SKM-1 treated with dmso at 0.1 percent for 144 hours (cell line): ENCODE measurements around the gene PRKCSH.

Experiments
- DNase-seq: peaks from one replicate; lab custom pipeline; 2025; ENCODE audit not compliant: unreplicated experiment; lab: John Stamatoyannopoulos, UW

Gene PRKCSH, protein sequence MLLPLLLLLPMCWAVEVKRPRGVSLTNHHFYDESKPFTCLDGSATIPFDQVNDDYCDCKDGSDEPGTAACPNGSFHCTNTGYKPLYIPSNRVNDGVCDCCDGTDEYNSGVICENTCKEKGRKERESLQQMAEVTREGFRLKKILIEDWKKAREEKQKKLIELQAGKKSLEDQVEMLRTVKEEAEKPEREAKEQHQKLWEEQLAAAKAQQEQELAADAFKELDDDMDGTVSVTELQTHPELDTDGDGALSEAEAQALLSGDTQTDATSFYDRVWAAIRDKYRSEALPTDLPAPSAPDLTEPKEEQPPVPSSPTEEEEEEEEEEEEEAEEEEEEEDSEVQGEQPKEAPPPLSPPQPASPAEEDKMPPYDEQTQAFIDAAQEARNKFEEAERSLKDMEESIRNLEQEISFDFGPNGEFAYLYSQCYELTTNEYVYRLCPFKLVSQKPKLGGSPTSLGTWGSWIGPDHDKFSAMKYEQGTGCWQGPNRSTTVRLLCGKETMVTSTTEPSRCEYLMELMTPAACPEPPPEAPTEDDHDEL

DNA sequence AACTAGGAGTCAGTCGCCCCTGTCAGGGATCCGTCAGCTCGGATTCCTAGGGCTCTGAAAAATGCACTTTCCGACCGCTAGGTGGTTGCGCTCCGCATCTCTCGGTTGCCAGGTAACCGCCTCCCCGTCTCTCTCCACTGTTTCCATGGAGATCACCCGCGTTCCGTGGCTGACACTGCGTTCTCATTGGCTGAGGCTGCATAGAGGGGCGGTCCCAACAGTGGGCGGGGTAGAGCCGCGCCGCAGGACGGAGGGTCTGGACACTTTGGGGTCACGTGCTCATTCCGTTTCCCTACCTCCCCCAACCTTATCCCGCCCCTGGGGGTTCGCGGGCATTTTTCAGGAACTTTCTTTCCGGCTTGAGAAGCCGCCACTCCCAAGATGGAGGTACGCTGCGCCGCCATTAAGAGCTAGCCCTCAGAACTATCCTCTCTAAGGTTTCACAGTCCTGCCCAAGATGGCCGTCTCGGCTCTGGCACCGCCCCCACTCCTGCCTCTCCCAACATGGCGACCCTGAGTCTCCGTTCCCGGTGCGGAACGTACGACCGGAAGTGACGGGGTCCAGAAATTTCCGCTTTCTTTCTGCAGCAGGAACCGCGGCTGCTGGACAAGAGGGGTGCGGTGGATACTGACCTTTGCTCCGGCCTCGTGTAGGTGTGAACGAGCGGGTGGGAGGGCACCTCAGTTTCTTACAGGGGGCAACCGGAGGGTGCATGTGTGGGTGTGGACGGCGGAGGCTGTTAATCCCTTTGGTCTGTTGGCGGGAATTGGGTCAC, at the start of gene PRKCSH, which contains the start of gene ODAD3:
Gene PRKCSH, plus strand, starts transcription at position 579 of the 776 bp plus-strand sequence. CDS start 483 bp downstream, outside the sequence.
Gene ODAD3, minus strand, starts transcription at position 65 of the 776 bp plus-strand sequence. CDS start 105 bp downstream, outside the sequence.
- peak; percentile 100 for DNase-seq

DNA sequence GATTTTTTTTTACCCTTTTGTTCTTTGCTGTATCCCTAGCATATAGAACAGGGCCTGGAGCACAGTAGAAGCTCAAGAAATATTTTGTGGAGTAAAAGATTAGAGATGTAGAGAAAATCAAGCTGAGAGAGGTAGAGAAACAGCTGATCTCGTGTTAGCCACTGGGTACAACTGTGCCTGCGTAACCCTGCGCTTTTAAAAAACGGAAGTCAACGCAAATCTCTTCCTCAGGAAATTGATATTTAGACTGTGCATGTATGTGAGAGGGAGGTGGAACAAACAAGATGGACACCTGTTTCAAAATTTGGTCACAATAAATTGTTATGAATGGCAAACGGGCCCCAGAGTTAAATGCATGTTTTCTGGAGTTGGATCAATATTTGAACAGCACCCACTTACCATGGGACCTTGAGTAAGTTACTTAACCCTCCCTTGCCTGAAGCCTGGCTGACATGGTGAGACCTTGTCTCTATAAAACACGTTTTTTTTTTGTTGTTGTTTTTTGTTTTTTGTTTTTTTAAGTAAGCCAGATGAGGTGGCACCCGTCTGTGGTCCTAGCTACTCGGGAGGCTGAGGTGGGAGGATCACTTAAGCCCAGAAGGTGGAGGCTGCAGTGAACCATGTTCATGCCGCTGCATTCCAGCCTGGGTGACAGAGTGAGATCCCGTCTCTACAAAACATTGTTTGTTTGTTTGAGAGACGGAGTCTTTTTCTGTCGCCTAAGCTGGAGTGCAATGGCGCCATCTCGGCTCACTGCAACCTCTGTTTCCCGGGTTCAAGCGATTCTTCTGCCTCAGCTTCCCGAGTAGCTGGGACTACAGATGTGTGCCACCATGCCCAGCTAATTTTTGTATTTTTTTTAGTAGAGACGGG, 48.0 kb upstream of the PRKCSH start:
- no peak for DNase-seq

DNA sequence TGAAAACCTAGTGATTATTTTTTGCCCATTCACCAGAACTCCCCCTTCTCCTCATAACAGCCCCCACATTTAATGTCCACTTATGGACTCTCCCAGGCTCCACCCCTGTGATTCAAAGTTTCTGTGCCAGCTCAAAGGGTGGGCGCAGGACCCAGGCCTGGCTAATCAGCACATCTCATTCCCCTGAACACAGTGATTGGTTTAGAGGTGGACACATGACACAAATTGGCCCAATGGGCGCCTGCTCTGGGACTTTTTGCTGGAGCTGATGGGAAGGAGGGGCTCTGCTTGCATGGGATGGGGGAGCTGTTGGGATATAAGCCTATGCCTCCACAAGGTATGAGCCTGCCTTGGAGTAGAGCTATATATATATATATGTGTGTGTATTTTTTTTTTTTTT, 45.1 kb upstream of the PRKCSH start:
- DNase-seq = no peak

DNA sequence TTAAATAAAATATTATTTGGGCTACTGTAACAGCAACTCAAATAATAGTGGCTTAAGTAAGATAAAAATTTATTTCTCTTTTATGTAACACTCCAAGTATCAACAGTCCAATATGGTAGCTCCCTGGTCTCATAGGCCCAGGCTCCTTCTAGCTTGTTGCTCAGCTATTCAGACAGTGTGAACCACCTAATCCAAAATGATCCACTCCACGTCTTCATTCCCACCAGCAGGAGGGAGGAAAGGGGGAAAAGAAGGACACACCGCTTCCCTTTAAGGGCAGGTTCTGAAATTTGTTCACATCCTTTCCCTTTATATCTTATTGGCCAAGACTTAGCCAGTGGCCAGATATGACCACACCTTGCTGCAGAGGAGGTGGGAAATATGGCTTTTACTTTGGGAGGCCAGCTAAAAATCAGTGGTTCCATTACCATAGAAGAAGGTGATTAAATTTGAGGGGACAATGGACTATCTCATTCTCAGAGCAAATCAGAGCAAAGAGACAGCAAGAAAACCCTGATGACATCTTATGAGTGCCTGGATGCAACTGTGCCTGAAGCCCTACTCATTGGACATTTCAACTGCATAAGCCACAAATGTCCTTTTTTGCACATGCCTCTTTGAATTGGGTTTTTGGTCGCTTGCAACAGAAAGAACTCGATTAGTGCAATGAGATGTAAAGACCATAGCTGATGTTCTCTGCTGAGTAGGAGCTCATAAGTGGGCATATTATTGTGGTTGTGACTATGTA, 44.3 kb upstream of the PRKCSH start:
- no peak for DNase-seq

DNA sequence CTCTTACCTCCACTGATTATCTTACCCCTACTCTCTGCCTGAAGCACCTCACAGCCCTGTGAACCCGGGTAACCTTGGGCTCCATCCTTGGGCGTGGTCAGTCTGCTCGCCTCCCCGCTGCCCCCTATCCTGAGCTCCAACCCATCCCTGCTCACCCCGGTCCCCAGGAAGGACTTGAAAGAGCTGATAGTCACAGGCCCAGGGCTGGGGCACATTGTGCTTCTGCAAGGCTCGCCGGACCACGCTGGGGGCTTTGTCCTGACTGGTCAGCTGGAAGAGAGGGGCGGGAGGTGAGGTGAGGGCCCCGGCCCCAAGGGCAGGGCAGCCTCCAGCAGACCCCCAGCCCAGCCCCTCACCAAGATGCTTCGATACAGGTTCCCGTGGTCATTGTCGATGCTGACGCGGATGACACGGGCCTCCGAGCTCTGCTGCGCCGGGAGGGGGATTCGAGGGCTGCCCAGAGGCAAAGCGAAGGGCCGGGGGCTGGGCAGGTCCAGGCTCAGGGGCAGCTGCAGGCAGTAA, 38.3 kb upstream of the PRKCSH start:
- no peak for DNase-seq

DNA sequence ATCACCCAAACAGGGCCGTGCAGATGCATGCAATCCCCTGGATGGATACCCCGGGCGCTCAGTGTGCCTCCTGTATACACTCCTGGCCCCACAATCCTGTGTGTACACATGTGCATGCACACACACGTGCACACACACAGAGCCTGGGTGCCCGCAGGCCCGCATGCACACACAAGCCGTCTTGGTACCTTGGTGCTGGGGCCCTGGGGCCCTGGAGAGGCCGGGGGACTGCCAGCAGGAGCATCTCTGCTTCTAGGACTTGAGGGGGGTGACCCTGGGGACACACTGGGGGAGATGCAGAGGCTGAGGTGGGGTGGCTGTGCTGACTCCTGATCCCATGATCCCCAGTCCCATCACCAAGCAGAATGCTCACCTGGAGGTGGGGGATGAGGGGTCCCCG, 35.8 kb upstream of the PRKCSH start:
- no peak for DNase-seq

DNA sequence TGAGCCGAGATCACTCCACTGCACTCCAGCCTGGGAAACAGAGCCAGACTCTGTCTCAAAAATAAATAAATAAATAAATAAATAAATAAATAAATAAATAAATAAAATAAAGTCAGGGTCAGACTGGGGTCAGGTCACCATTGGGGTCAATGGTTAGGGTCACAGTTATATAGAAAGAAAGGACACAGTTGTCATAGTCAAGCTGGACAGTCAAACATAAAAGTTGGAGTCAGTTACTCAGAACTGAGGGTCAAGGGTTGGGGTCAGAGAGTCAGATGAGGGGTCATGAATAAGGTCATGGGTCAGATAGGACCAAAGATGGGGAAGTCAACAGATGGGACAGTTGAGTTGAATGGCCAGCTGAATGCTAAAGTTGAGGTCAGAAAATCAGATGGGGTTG, 34.6 kb upstream of the PRKCSH start:
- no peak for DNase-seq

DNA sequence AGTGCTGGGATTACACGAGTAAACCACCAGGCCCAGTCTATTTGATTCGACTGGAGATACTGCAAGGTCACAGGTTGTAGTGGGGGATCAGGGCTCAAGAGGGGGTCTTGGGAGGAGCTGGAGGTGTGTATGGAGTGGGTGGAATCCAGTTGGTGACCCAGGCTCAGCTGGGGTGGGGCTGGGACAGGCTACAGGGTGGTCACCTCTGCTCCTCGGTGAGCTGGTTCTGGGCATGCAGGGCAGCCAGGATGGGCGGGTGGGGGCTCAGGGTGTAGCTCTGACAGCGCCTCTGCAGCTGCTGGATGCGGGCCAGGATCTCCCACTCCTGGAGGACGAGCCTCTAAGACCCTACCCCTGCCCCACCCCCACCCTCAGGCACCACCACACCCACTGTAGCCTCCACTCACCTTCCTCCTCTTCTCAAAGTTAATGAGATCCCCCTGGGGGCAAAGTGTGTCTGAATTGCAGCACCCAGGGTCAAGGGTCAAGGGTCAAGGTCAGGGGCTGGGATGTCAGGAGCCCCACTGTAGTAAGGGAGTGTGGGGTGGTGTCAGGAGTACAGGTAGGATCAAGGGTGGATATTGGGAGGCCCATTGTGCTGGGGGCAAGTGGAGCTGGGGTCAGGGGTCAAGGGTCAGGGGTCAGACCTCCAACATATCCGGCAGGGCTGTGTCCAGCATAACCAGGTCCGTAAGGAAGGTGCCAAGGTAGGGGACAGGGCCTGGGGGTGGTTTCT, 33.5 kb upstream of the PRKCSH start:
- no peak for DNase-seq

DNA sequence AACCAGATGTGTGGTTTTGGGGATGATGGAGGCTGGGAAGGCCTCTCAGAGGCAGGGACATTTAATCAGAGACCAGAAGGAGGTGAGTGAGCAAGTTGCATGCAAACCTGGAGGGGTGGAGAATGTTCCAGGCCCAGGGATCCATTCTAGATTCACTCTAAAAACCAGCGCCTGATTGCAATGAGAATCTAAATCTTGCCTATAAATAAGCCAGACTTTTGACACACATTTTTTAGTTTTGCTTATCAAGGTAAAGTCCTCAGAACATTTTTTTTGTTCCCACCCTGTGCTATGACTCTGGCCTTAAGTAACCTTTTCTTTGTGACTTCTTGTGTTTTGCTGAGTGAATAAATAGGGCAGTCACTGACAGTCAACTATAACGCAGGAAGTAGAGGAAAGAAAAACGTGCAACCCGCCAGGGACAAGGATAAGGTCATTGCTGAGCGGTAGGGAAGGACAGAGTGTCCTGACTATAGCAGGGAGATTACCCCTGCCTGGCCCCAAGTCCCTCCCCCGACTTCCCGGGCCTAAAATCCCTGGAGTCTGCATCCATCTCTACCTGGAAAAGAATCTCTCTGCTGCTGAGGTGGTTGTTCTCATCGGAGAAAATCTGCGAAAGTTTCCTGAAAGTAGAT, 30.7 kb upstream of the PRKCSH start:
- DNase-seq = no peak

DNA sequence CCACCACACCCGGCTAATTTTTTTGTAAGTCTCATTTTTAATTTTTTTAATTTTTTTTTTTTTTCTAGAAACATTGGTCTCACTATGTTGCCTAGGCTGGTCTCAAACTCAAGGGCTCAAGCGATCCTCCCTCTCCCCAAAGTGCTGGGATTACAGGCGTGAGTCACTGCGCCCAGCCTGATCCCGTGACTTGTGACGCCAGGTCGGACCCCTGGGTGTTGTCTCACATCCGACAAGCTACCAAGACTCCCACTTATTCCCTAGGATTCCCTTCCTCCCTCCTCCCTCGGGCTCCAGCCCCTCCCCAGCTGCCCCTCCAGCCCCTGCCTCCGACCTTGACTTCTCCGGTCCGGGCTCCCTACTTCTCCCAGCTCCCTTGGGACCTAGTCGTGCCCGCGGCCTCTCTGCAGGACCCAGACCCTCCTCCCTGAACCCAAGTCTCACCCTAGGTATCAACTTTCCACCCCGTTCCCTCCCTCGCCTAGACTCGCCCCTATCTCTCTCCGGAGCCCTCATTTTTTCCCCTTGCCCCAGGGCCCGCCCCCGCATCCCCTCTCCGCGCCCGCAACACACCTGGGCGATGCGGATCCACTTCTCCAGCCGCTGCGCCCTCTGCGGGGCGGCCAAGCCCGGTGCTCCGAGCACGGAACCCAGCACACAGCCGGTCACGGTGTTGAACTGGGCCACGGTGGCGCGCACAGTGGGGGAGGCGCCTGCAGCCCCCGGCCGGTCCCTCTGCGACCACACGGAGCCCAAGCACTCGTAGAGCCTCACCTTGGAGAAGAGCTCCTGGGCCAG, 29.4 kb upstream of the PRKCSH start:
- no peak for DNase-seq

DNA sequence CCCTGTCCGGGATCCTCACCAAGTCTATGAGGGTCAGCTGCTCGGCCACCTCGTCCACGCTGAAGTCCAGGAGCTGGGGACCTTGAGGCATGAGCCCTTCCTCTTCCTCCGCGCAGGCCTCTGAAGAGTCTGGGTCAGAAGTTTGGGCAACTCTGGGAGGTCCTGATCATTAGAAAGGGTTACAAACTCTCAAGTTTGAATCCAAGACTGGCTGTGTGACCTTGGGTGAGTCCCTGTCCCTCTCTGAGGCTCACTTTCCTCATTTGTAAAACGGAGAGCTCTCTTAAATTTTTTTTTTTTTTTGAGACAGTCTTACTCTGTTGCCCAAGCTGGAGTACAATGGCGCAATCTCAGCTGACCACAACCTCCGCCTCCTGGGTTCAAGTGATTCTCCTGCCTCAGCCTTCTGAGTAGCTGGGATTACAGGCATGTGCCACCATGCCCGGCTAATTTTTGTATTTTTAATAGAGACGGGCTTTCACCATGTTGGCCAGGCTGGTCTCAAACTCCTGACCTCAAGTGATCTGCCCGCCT, 28.7 kb upstream of the PRKCSH start:
- DNase-seq = peak; percentile 44

DNA sequence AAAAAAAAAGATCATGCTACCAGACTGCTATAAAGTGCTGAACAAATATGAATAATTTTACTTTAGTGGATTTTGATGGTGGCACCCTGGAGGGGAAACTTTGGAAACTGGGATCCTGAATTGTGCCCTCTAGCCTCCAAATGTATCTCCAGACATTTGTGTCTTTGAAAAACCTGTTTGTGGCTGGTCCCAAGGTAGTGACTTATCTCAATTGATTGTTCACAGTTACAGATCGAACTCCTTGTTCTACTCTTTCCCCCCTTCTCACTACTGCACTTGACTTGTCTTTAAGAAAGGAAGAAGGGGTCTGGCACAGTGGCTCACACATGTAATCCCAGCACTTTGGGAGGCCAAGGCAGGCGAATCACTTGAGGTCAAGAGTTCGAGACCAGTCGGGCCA, 26.8 kb upstream of the PRKCSH start:
- DNase-seq = no peak

DNA sequence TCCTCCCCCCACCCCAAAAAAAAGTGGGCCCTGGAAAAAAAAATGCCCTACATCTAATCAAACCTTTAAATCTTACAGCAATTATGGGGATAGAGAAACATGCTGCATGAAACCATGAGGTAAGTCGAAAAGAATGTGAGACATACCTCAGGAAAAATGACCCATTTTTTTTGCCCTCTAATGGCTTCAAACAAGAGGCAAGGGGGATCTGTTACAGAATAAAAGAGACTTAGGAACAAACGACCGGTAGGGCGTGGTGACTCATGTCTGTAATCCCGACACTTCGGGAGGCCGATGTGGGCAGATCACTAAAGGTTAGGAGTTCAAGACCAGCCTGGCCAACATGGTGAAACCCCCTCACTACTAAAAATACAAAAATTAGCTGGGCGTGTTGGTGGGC, 24.8 kb upstream of the PRKCSH start:
- no peak for DNase-seq

DNA sequence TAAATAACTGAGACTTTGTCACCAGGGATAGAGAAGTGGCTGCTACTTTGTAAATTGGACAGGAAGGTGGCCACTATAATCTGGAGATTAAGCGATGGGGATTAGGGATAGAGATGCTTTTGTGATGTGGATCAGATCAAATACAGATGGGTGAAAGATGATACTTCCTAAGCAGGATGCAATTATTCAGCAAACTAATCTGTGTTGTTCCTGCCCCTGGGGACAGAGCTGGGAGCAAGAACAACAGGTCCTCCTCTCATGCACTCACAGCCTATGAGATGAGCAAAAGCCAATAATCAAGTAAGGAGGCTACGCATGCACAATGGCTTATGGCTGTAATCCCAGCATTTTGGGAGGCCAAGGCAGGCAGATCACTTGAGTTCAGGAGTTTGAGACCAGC, 20.9 kb upstream of the PRKCSH start:
- DNase-seq = no peak

DNA sequence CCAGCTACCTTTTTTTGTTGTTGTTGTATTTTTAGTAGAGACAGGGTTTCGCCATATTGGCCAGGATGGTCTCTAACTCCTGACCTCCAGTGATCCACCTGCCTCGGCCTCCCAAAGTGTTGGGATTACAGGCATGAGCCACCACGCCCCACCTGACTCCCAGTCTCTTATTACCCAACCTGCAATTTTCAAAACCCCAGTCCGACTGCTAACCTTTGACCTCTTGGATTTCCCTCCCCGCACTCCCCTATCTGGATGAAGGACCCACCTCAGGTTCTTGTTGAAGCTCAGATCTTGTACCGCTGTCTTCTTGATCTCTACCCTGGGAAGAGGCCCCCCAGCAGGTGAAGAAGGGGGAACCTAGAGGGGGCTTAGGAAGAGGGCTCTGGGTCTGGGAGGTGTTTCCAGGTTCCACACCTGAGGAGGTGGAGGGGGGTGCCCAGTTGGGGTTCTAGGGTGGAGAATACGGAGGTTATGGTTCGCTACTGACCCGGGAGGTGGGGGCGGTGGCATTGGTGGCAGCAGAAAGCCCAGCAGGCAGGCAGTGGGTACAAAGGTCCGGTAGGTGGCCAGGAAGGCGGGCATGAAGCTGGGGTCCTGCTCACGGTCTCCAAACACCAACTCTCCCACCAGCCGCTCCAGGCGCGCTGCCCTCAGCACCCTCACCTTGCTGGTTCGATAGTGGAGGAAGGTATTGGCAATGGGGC, 18.9 kb upstream of the PRKCSH start:
- no peak for DNase-seq

DNA sequence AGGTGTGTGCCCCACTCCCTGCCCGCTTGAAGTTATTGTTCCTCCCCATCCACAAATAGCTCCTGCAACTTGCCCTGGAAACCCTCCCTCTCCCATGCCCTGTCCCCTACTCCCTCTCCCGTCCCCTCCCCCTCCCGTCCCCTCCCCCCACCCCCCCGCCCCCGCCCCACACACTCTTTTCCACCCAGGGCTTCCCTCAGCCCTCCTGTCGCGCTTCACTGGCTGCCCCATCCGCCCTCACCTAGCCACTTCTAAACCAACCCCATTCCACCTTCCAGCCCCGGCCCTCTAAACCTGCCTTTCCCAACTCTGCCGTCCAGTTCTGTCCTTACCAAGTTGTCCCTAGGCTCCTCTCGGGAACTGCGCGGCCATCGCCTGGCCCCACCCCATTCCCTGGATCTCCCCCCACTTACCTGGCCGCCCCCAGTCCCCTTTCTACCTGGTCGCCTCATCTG, 17.3 kb upstream of the PRKCSH start:
- DNase-seq = no peak
